Testis (tissue), 3 donors: ENCODE results near the gene TMEM269. TPM values are rescaled to one million over a fixed set of nuclear protein-coding genes. Genes with fewer than 3 reads are reported as not detected.
"Not testable (repeated sequence)": the region's sequence is repeated elsewhere in the genome, so short reads cannot be mapped to it uniquely, and the experiment has no call there.

Experiments
- DNase-seq: peaks from one replicate; pipeline ENCODE4 v3.0.0-alpha.2; 2019
- H3K27ac ChIP-seq, 2 donors: fragments of 200-600 bp; sonication (generic); one replicate each; pipeline ENCODE4 v1.5.1; 2019
- H3K27me3 ChIP-seq: fragments of 200-600 bp; sonication (generic); one replicate; pipeline ENCODE4 v1.5.1; 2019
- H3K36me3 ChIP-seq: fragments of 200-600 bp; sonication (generic); one replicate; pipeline ENCODE4 v1.5.1; 2017; ENCODE audit warnings: low read depth; ENCODE audit errors: missing control alignments
- H3K4me1 ChIP-seq: fragments of 200-600 bp; sonication (generic); one replicate; pipeline ENCODE4 v1.5.1; 2019
- H3K4me3 ChIP-seq, 2 donors: fragments of 200-600 bp; sonication (generic); one replicate each; pipeline ENCODE4 v1.5.1; 2017 to 2019
- H3K9me3 ChIP-seq: fragments of 200-600 bp; sonication (generic); one replicate; pipeline ENCODE4 v1.5.1; 2017
- CTCF ChIP-seq, 3 experiments: fragments of 450-650 bp in 2 of 3; fragments of 200-600 bp in 1 of 3; sonication (generic) in 1 of 3; IDR thresholded peaks; one replicate each; pipeline ENCODE4 v1.5.1; 2016 to 2019; ENCODE audit warnings: antibody characterized with exemption in 3 of 3, mild to moderate bottlenecking in 2 of 3, moderate library complexity in 1 of 3
- POLR2A ChIP-seq: fragments of 450-650 bp; IDR thresholded peaks from one replicate; pipeline ENCODE4 v1.6.1; 2017; ENCODE audit warnings: antibody characterized with exemption, mild to moderate bottlenecking, moderate library complexity
- WGBS, 2 donors: methylation state at CpG; one replicate each; pipeline ENCODE4 v1.1.5; 2018; 5-methylcytosine and 5-hydroxymethylcytosine counted together
- intact Hi-C: fragments of 100-400 bp; cut with DNase I; formaldehyde crosslinking; loops from one replicate; pipeline ENCODE4 v1.15.1; 2023; ENCODE audit warnings: low total_unique reads
- polyA plus RNA-seq: library from polyadenylated mRNA; stranded (reverse); fragments of 350-450 nt; fragmentation: Illumina TruSeq; extraction: RNeasy Lipid Tissue Mini Kit (QIAGEN cat#74804); gene quantifications from one replicate; pipeline ENCODE4 v1.2.3, GENCODE V29; 2014; ENCODE audit warnings: low read depth, low replicate concordance; ENCODE audit not compliant: insufficient read depth
- total RNA-seq, 2 donors: library from RNA; depleted of rRNA; stranded (reverse); fragments of >200 nt; gene quantifications; one replicate each; pipeline ENCODE4 v1.2.3, GENCODE V29; 2016

TMEM269 gene
- total and polyA plus RNA-seq, 3 donors from 2014 or later, result 0.68 to 3.5 (median 1.6) TPM

GRCh38 chr1:42746436-42747105 is 38.2 kb upstream of the TMEM269 start:
- H3K27ac ChIP-seq, result no peak overlapping the region
- TF ChIP-seq POLR2A (no peak), CTCF (IDR thresholded peaks at IDR 0.05) (no peak)
- H3K4me1 ChIP-seq, result no peaks in the 10 kb centered on the region
- intact Hi-C loops, result no loop called here
- no peaks in the 10 kb centered on the region for H3K9me3 ChIP-seq
- H3K27me3 ChIP-seq, result no peaks in the 10 kb centered on the region
- no peak overlapping the region for H3K4me3 ChIP-seq
- 93 to 96% methylated on average over 7 to 12 of the region's 12 CpGs for WGBS, 2 donors
- H3K36me3 ChIP-seq, result no peaks in the 10 kb centered on the region
- no peak for DNase-seq

DNA sequence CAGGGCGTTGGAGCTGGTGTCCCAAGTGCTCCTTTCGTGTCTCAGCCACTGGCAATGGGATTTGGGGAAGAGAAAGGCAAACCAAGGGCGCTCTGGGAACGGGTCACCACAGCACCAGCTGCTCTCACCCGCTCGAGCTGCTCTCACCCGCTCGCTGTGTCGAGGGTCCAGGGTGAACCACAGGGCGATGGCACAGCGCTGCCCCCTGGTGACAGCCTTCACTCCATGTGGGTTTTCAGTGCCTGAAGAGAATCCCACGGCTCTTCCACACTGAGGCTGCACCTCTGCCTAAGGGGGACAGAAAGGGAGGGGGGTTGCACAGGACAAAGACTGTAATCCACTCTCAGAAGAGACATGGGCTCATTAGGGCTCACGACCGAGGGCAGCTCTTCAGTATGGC is 37.7 kb upstream of the TMEM269 start:
- TF ChIP-seq POLR2A (no peak), CTCF (IDR thresholded peaks at IDR 0.05) (peak in 2 of 3 experiments; percentile 37 to 51)
- 60 to 75% methylated on average over 13 to 14 of the region's 14 CpGs for WGBS, 2 donors
- no peak overlapping the region for H3K27ac ChIP-seq

DNA sequence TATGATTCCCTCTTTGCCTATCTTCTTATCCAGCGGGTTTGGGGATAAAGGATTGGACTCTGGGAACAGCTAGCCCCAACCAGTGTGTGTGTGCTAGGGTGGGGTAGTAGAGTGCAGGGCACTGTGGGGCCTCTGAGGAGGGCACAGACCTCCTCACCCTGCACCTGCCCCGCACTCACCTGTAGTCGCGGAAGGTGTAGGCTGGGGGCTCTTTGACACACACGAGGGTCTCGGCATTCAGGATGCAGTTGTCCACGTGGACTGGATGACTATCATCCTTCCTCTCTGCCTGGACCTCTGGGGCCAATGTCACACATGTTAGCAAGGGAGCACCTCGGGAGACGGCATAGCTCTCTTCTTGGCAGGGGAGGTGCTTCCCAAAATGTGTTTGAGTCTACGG is 36.8 kb upstream of the TMEM269 start:
- intact Hi-C loops, result no loop called here
- no peak overlapping the region for H3K4me3 ChIP-seq
- no peak overlapping the region for H3K27ac ChIP-seq
- no peaks in the 10 kb centered on the region for H3K9me3 ChIP-seq
- DNase-seq, result no peak
- H3K4me1 ChIP-seq, result no peaks in the 10 kb centered on the region
- TF ChIP-seq POLR2A (no peak), CTCF (IDR thresholded peaks at IDR 0.05) (no peak)
- no peaks in the 10 kb centered on the region for H3K27me3 ChIP-seq
- 80 to 88% methylated on average over 10 of the region's 10 CpGs for WGBS, 2 donors
- no peaks in the 10 kb centered on the region for H3K36me3 ChIP-seq

More for the DNA sequence above, 37.7 kb upstream of the TMEM269 start:
- intact Hi-C loops, result no loop called here
- peak; percentile 53 for DNase-seq
- Histone ChIP-seq H3K4me1 (no peaks in the 10 kb centered on the region), H3K27me3 (no peaks in the 10 kb centered on the region), H3K4me3 (no peak overlapping the region), H3K9me3 (no peaks in the 10 kb centered on the region), H3K36me3 (no peaks in the 10 kb centered on the region)

DNA sequence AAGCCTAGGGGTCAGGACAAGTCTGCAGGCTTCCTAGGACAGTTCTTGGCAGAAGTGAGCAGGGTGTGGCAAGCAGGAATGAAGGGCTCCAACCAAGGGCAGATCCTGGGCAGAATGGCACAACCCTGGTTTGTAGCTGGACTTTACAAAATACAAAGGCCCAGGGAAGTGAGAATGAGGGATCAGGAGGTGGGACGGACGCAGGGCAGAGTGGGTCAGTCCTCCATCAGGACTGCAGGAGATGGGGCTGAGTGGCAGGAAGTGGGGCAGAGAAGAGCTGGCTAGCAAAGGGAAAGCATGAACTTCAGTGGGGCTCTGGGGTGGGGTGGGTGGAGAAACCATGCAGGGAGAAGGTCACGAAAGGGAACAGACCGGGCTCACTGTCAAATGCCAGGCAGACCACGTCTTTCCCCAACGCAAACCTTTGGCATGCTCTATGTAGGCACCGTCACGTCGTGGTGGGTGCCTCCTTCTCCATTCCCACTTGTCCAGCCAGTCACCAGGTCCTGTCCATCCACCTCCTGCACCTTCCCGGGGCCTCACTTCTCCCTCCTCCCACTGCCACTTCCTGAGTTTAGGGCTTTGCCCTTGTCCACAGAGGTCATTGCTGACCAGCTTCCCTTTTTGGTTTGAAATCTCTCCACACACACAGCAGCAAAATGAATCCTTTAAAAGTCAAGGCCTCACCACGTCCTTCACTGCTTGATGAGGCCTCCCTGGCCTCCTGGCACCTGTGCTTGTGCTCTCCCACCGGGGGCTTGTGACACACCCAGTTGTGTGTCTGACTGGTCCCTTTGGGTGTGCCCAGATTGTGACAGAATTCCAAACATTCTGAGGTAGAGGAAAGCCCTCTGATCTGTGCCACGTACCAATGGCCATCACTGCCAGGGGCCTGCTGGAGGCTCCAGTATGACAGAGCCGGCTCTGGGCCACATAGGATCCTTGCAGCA is 36.1 kb upstream of the TMEM269 start:
- DNase-seq, result no peak
- Histone ChIP-seq H3K9me3 (no peaks in the 10 kb centered on the region), H3K4me1 (no peaks in the 10 kb centered on the region), H3K4me3 (no peak overlapping the region), H3K27me3 (no peaks in the 10 kb centered on the region), H3K27ac (no peak overlapping the region), H3K36me3 (no peaks in the 10 kb centered on the region)
- intact Hi-C loops, result no loop called here
- no peak for TF ChIP-seq POLR2A
- 80 to 82% methylated on average over 13 to 14 of the region's 14 CpGs for WGBS, 2 donors

DNA sequence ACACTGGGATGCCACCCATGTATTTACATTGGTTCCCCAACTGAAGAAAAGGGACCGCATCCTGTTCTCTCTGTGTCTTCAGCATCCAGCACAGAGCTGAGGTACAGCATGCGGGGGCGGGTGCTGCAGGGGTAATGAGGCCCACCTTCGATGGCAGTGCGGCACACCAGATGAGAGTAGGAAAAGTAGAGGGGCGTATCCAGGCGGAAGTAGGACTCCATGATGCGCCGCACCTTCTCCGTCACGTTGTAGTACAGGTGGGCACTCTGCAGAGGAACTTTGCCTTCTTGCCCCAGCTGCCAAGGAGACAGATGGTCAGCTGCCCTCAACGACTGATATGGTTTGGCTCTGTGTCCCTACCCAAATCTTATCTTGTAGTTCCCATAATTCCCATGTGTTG is 34.8 kb upstream of the TMEM269 start:
- TF ChIP-seq CTCF (IDR thresholded peaks at IDR 0.05) (no peak), POLR2A (no peak)
- Histone ChIP-seq H3K4me3 (no peak overlapping the region), H3K4me1 (no peaks in the 10 kb centered on the region), H3K27ac (no peak overlapping the region), H3K36me3 (no peaks in the 10 kb centered on the region), H3K27me3 (no peaks in the 10 kb centered on the region), H3K9me3 (no peaks in the 10 kb centered on the region)
- 92 to 93% methylated on average over 12 of the region's 12 CpGs for WGBS, 2 donors
- intact Hi-C loops, result no loop called here
- no peak for DNase-seq

DNA sequence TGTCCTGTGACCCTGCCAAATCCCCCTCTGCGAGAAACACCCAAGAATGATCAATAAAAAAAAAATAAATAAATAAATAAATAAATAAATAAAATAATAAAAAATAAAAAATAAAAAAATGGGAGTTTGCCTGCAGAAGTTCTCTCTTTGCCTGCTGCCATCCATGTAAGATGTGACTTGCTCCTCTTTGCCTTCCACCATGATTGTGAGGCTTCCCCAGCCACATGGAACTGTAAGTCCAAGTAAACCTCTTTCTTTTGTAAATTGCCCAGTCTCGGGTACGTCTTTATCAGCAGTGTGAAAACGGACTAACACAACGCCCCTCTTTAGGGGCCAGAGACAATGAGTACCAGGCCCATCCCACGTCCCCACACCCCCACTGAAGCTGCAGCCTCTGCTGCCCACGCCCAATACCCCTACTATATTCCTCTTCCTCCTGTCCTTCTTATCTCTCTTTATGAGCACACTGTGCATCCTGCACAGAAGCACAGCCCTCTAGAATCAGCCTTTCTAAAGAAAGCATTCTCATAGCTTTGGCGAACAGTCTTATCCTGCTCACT is 33.2 kb upstream of the TMEM269 start:
- H3K27ac ChIP-seq, H3K4me1 ChIP-seq, H3K4me3 ChIP-seq, intact Hi-C loops, H3K36me3 ChIP-seq, H3K9me3 ChIP-seq, DNase-seq, H3K27me3 ChIP-seq: not testable (repeated sequence)
- 54 to 76% methylated on average over 8 of the region's 8 CpGs for WGBS, 2 donors
